ENCODE data around the gene CXorf38. TPM values are rescaled to one million over a fixed set of nuclear protein-coding genes. Genes with fewer than 3 reads are reported as not detected.

The CXorf38 gene
- total RNA-seq, 1 experiment from 2014 or later = 18.3 TPM

- DNase-seq (no peak), ATAC-seq (no peak)
- Histone ChIP-seq H3K27ac (ENCODE audit: low read length) (no peak overlapping the region), H4K20me1 (ENCODE audit: low read length) (no peaks in the 10 kb centered on the region), H3K4me3 (ENCODE audit: low read length) (no peak overlapping the region), H3K9me3 (ENCODE audit: low read length) (no peaks in the 10 kb centered on the region), H3K4me2 (ENCODE audit: low read length) (no peak overlapping the region), H2AFZ (ENCODE audit: low read length) (no peak overlapping the region), H3K9ac (ENCODE audit: low read length) (no peak overlapping the region), H3K4me1 (ENCODE audit: insufficient read depth, low read length) (no peaks in the 10 kb centered on the region; the same call in 1 of the 2 replicates), H3K27me3 (ENCODE audit: low read length) (no peaks in the 10 kb centered on the region), H3K9me2 (replicated peaks; ENCODE audit: low read length) (no peaks in the 10 kb centered on the region), H3K36me3 (ENCODE audit: low read depth, low read length) (no peaks in the 10 kb centered on the region), H3F3A (ENCODE audit: low read length, unreplicated experiment) (no peaks in the 10 kb centered on the region), H3K79me2 (ENCODE audit: low read length) (peaks cover 21% of the 10 kb centered on the region)
- intact Hi-C loops (cut with micrococcal nuclease) = no loop called here
- ChIA-PET CTCF (no interaction called here), POLR2A (ENCODE audit: unreplicated experiment) (no interaction called here)
- no TSS peak for BruUV-seq (replicated peaks)
- TF ChIP-seq, protein P1, sequence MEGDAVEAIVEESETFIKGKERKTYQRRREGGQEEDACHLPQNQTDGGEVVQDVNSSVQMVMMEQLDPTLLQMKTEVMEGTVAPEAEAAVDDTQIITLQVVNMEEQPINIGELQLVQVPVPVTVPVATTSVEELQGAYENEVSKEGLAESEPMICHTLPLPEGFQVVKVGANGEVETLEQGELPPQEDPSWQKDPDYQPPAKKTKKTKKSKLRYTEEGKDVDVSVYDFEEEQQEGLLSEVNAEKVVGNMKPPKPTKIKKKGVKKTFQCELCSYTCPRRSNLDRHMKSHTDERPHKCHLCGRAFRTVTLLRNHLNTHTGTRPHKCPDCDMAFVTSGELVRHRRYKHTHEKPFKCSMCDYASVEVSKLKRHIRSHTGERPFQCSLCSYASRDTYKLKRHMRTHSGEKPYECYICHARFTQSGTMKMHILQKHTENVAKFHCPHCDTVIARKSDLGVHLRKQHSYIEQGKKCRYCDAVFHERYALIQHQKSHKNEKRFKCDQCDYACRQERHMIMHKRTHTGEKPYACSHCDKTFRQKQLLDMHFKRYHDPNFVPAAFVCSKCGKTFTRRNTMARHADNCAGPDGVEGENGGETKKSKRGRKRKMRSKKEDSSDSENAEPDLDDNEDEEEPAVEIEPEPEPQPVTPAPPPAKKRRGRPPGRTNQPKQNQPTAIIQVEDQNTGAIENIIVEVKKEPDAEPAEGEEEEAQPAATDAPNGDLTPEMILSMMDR (conservative IDR thresholded peaks at IDR 0.05; ENCODE audit: low read depth, low read length) = no peak
- TF ChIP-seq EZH2phosphoT487 (IDR thresholded peaks at IDR 0.05; ENCODE audit: borderline replicate concordance, low read length) (no peak), EZH2 (IDR thresholded peaks at IDR 0.05; ENCODE audit: low read length, unreplicated experiment) (no peak)
Observed at GRCh38 chrX:40578039-40578695, 69.2 kb downstream of the CXorf38 start.

Other genes starting within 250 kb of the CXorf38 start
- 74.1 and 77.6 TPM in 2 replicates for gene ATP6AP2, start 66.6 kb downstream of the CXorf38 start, total RNA-seq (2014; rRNA removed)
- not detected in 2 replicates for gene MPC1L, start 24.1 kb downstream of the CXorf38 start, total RNA-seq (2014; rRNA removed)
- gene MED14, start 88.0 kb upstream of the CXorf38 start, total RNA-seq (2014; rRNA removed) = 29.5 and 44.7 TPM in 2 replicates

Measured in PC-3 (cell line).